NCI-H345 treated with DMSO at 0.1 percent for 48 hours (cell line): Measurements from ENCODE around the gene NSDHL.

Source experiments
- DNase-seq: peaks from one replicate; lab custom pipeline; 2025; ENCODE audit not compliant: unreplicated experiment; lab: John Stamatoyannopoulos, UW

Gene NSDHL

DNA sequence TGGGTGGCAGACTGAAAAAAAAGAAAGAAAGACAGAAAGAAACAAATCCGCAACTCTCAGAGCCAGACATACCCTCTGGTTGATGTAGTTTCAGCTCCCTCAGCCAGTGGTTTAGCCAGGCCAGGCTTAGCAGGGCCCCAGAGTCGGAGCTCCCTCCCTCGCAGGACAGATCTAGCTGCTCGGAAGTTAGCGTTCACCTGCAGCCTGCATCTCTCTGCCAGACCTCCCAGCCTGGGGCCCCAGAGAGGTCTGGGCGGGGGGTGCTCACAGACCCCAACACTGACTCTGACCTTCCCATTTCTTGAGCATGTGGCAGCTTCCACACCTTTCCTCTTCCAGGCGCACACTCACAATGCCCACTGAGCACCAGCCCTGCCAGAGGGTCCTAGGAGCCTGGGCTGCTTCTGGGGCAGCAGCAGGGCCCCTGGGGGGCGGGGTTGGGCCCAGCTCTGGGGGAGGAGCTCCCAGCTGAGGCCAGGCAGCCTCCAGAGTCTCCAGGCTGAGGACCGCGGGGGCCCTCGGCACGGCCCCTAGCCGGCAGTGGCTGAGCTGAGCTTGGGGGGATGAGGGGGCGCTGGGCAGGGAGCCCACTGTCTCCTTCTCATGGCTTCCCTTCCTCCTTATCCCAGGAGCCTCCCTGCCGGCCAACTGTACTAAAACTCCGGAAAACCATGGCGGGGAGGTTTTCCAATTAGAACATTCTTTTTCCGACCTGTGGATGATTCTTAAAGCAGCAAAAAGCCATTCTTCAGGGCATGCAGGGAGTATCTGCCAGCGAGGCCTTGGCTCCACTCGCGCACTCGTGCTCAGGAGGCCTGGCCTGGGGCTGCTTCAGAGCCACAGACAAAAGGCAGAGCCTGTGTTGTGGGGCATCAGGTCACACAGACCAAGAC, 62.4 kb downstream of the NSDHL start:
- no peak for DNase-seq

DNA sequence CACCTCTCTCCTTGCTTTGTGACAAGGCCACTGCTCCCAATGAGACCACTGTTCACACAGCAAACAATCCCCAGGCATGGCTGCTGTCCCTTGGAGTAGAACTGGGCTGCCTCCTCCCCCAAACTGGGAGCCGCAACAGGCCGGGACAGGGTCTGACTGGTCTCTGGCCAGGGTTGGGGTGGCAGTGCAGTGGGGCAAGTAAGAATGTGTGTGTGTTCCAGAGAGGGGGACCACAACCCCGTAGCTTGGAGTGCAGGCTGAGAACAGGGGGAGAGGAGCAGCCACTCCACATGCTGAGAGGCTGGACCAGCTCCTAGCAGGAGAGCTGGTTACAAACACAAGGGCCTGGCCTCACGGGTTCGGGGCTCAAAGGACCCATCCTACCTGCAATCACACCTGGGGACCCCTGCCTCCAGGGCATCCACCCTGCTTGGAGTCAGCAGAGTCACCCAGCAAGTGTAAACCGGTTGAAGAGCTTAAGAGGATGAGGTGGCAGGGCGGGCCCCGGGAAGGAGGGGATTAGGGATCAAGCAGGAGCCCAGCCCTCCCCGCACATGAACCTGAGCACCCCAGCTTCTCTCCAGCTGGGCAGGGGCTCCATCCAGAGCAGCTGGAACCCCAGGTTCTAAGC, 63.2 kb downstream of the NSDHL start:
- DNase-seq = no peak

DNA sequence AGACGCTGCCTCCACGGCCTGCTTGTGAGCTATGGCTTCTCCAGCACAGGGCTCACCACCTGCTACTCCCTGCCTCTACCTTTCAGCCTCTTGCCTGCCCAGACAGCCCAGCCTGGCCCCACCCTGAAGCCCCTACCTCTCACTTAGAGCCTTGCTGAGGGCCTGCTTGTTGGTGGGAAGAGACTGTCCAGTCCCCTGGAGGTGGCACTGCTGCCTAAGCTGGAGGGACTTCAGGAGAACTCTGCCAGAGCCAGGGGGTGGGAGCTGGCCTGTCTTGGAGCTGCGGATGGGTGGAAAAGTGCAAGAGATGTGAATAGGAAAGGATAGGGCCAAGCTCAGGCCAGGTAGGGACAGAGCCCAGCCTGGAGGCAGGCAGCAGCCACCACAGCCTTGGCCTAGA, 64.3 kb downstream of the NSDHL start:
- DNase-seq = no peak

DNA sequence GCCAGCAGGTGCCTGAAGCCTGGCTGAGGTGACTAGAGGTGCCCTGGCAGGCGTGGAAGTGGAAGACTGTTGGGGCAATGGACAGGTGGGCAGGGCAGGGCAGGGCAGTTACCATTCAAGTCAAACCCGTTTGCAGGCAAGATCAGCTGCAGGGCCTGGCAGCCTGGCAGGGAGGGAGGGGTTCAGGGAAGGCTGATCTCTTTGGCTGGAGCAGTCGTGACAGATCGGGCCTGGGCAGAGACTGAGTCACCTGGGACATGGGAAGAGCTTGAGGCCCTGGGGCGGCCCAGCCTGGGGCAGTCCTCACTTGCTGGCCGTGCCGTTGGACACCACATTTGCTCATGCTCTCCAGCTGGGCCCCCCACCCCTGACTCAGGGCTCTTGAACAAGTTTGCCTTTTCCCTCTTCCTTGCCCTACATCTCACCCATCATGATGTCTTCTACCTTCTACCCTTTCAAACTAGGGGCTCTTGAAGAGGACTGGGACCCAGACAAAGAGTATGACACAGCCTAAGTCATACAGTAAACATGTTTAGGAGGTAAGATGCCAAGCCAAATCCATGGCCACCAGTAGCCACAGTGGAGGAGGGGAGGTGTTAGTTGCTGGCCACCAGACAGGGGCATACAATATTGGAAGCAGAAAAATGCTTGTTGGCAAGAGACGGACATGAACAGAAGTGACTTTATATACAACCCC, 65.0 kb downstream of the NSDHL start:
- no peak for DNase-seq

DNA sequence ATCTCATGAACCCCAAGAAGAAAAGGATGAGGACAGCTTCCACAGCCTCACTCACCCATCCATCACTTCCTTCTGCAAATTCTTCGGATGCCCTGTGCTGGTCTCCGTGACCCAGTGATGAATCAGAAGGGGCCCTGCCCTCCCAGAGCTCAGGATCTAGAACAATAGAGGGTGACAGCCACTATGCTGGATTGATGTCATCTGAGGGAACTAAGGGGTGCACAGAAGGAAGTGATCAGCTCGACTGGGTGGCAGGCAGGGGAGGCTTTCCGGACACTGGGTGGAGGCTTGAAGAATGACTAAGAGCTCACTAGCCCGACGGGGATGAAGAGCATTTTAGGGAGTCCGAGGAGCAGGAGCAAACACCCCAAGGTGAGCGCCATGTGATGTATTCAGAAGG, 65.6 kb downstream of the NSDHL start:
- no peak for DNase-seq

DNA sequence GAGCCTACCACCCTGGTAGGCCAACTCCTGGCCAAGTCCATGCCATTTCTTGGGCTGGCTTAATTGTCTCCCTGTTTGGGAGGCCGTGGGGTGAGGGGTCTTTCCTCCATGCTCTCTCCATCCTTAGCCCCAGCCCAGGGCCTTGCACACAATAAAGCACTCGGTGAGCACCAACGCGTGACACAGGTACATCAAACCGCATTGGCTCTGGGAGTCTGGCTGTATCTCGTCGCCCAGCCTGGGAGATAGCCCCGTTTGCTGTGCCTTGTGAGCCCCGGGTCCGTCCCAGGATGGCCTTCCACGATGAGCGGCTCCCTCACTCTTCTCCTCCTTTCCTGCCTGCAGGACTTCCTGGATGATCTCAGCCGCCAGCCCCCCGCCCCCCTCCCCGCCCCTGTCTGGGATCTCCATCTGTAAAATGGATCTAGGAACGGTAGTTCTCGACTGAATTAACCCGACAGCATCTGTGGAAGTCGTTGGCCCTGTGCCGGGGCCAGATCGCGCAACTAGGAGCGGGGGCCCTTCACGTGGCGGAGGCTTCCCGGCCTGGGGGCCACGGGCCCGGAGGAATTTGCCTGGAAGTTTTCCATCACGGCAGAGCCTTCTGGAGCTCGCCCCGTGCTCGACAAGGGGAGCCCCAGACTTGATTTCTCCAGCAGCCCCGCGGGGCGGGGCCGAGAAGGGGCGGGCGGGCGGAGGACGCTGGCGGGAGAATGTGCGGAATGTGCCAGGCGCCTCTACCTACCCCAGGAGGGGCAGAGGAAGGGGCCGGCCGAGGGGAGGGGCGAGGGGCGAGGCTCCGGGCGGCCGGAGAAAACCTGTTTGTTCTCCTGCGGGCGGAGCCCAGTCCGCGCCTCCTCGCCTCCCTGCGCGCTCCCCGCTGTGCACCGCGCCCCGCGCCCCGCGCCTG, 66.6 kb downstream of the NSDHL start, which contains the start of gene ZNF185:
ZNF185 (plus strand) TSS at position 846 of the 910 bp plus-strand sequence. CDS start 16,423 bp downstream, outside the sequence.
- DNase-seq = no peak

DNA sequence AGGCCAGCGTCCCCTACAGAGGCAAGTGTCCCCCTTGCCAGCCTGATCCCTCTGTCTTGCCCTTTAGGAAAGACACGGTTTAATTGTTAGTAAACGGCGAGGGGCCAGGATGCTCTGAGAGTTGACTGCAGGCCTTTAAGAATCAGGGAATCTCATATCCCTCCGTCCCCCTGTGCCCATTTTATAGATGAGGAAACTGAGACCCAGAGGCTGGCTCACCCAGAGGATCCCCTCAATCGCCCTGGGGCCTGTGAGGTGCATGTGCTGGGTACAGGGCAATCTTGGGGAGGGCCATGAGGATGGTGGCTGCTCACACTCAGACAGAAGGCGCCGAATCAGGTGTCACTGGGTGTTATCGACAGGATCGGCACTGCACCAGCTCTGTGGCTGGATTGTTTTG, 67.6 kb downstream of the NSDHL start:
- DNase-seq = no peak

DNA sequence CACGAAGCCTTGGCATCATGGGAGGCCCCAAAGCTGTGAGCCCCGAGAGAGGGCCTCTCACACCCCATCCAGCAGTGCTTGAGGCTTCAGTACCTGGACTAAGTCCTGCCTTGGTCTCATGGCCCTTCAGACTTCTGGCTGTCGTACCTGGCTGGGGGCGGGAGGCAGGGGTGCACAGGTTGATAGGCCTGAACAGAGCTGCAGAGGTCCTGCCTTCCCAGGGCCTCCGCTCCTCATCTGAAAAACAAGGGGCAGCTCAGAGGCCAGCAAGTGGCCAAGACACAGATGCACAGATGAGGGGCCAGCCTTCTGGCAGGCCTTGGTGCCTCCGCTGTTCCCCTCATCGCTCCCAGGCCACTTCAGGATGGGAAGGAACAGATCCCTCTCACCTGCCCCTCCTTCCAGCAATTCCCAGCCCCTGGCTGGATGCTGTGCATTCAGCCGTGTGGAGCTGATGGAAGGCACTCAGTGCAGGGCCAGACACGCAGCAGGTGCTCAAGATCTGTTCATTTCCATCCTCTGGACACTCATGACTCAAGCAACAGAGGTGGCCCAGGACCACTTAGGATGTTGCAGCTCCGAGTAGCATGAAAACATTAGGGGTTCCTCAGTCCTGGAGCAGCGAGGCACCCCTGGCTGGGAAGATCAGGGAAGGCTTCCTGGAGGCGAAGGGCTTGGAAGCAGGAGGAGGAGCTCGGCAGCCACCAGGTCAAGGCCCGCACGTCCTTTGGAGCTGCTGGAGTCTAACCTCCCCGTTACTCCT, 68.4 kb downstream of the NSDHL start:
- no peak for DNase-seq

DNA sequence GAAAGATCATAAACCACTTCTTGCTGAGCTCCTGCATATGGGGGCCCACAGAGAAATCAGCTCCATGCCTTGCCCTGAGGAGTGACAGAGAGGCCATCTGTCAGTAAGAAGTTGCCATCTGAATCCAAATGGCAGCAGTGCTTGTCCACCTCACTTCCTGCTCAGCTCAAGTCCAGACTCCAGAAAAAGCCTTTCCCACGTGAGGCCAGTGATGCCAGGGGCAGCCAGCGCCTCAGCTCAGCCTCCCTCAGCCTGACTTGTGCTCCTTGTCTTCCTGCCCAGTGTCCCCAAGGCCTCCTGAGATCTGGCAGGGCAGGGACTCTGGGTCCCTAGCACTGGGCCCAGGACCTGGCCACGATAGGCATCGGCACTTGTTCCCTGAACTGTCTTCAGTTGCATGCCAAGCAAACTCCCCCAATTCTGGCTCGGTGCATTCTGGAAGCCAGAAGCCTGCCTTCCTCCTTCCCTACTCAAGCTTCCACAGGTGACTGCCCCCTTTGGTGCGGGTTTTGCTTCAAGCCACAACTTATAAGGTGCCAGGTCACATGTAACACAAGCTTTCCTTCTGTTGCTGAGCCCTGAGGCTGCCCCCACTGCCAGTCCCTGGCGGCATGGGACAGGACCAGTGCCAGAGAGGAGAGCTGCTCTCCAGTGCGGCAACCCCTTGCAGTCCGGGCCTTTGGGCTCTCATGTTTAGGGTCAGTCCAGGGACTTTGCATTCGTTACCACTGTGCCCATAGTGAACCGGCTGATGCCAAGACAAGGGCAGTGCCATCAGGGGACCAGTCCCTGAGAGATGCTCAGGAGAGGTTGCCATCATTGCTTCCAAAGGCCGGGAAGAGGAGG, 69.2 kb downstream of the NSDHL start:
- no peak for DNase-seq

DNA sequence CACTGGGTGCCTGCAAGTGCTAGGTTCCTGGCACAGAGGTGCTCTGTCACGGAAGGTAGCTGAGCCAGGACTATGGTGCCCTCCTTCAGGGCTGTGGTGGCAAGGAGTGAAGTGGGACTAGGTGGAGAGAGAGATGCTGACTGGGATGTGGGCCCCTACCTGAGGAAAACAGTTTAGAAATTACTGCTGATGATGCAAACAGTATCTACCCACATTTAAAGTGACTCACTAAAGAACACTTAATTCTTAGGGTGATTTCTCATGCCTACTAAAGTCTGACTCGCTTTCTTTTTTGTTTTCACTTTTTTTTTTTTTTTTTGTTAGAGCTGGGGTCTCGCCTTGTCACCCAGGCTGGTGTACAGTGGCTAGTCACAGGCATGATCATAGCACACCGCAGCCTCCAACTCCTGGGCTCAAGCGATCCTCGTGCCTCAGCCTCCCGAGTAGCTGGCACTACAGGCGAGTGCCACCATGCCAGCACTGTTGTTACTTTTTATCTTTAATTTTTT, 70.1 kb downstream of the NSDHL start:
- DNase-seq = no peak

DNA sequence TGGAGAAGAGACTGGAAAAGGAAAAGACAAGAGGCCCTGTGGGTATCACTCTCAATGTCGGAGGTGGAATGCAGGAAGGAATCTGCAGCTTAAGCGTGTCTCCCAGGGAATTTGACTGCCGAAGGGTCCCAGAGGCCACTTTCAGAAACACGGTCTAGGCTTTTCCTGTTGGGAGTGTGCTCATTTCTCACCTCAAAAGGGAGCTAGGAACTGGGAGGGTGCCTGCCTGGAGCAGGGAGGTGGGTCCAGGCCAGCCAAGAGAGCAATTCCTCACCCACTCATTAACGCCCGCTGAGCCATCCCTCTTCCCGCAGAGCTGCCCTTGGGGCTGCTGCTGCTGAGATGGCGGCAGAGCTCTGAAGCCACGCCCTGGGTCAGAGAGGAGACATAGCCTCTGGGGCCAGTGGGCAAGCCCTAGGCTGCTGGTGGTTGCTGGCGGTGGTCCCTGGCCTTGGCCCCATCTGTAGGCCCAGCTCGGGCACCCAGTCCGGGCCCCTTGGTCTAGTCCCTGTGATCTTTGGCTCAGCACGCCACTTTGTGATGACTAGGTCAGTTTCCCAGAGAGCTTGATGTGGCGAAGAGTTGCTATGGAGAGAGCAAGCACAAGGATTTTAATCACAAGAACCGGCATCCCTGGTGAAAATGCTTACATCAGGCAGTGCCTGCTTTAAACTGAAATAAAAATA, 71.1 kb downstream of the NSDHL start:
- no peak for DNase-seq

DNA sequence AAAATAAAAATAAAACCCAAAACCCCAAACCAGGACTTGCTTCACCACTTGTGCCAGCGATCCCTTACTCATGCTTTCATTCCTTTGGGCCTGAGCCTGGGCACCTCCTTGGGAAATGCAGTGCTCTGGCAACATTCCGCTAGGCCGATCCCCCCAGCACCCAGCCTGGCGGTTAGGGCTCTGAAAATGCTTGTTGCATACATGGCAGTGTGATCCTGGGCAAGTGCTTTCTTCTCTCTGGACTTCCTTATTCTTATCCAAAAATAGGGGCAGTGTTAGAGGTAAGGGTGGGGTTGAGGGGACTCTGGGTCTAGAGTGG, 71.6 kb downstream of the NSDHL start:
- DNase-seq = no peak

DNA sequence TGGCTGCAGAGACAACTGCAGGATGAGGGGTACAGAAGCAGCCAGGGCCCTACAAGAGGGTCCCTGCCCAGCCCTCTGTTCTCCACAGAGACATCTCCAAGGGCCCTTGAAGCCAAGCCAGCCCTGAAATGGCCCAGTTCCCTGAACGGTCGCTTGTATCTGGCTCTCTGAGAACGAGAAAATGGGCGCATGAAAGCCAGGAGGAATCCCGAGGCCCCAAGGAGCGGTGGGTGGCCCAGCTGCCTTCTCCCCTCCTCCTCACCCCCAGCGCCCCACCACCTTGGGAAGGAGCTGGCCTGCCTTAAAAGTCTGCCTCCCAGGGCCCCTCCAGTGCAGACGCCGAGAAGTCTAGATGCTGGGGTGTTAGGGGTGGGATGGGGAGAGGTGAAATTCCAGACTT, 72.7 kb downstream of the NSDHL start:
- DNase-seq = no peak

DNA sequence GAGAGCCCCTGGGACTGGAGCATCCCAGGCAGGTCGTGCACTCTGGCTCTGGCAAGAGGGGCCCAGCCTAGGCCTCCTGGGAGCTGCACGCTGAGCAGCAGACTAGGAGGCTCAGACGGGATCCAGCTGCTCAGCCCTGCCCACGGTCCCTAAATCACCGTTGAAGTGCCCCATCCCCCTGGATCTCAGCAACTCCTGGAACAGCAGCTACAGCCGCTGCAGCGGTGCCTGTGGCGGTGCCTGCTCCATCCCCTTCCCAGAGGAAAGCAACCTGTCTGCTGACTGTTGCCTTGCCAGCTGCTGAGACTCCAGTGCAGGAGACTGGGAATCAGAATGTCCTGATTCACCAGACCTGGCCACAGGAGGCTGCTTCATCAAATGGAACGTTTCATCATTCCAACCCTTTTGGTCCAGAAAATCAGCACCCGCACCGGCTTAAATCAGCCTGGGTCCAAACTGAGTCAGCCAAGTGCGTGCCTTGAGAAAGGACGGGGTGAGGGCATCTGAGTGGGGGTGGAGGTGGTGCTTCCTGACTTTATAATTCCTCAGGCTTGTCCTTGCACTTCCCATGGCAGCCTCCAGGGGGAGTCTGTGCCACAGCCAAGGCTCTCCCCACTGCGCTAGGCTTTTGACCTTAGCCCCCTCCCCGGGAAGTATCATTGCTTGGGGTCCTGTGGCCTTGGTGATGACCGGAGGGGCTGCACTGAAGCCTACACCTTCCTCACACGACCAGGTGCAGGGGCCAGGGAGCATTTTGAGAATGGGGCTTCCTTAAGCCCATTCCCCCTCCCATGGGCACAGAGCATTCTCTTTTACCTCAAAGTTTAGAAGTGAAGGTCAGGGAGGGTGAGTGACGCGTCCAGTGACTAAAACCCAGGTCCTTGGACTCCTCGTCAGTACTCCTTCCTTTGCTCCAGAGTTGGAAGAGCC, 73.6 kb downstream of the NSDHL start:
- DNase-seq = peak; percentile 3

DNA sequence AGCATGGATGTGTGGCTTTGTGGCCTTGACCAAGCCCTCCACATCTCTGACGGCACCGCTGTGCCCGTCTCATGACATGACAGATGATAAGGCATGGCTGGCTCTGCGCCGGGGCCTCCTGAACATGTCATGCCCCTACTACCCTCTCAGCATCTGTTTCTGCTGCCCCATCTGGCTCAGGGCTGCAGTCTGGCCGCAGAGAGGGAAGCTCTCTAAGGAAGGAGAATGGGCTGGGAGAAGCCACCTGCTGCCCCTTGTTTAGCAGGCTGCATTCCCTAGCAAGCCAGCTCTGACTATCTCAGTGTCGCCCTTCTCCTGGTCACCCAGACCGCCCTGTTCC, 74.2 kb downstream of the NSDHL start:
- no peak for DNase-seq

DNA sequence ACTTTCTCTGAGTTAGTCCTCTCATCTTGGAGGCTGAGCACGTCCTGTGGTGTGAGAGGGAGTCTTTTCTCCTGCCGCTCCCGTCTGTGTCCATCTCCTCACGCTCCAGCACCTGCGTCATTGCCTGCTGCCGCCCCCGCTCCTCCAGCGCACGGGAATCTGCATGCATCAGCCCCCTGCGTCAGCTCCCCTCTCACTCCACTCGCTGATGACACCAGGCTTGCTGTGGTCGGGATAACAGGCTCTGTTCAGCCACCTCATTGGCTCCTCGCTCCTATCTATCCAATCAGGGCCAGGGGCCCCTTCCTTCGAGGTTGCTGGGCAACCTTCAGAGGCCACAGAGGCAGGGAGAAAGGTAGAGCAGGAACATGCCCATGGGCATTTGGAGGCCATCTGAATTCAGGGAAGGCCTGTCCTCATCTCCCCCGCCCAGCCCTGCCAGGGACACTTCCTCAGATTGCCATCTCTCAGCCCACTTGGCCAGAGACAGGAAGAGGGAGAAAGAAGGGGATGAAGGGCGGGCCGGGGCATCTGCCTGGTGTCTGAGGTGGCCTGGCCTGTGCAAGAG, 76.3 kb downstream of the NSDHL start:
- DNase-seq = no peak

DNA sequence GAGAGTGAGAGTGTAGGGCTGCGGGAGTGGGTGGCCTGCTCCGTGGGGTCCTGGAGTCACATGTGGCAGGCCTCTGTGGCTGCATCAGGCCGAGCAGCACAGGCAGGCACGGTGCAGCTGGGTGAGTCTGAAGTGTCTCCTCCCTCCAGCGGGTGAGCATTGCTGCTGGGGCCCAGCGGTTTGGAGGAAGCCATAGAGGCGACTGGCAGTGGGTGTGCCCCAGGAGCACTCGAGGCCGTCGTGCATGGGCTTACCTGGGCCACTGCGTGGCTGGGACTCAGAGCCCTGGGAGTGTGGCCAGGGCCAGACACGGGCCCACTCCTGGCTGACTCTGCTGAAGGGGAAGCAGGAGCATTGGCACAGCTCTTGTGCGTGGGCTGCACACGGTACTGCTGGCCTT, 77.6 kb downstream of the NSDHL start:
- no peak for DNase-seq
